ENCODE results near the gene ADAM12.

ADAM12 gene

DNA sequence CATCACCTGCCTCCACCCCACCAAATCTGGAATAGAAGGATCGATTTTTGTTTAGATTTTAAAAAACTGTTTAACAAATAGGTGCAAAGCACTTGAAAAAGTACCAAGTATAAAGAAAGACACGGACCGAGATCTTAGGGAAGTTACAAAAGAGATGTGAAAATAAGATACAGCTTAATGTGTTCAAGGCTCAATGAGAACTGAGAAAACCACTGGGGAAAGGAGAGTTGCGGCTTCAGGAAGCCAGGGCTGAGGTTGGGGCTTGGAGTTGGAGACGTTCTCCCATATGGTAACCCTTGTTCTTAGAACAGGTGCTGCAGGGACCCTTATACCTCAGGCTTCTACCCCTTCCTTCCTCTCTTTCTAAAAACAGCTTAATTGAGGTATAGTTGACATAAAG, 351.8 kb downstream of the ADAM12 start:
- DNase-seq (ENCODE audit: extremely low read depth in 1 of 2, low read depth in 1 of 2), result no peak

DNA sequence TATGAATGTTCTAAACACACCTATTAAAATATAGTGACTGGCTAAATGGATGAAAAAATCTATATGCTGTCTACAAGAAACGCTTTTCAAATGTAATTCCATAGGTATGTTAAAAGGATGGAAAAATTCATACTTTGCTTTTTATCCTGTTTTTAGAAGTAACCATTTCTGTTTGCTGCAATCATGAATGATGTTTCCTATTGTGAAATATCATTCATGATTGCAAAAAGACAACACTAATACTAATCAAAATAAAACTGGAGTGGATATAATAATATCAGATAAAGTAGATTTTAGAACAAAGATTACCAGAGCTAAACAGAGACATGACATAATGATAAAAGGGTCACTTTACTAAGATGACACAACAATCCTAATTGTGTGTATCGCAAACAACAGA, 353.7 kb downstream of the ADAM12 start:
- no peak for DNase-seq (ENCODE audit: extremely low read depth in 1 of 2, low read depth in 1 of 2)

DNA sequence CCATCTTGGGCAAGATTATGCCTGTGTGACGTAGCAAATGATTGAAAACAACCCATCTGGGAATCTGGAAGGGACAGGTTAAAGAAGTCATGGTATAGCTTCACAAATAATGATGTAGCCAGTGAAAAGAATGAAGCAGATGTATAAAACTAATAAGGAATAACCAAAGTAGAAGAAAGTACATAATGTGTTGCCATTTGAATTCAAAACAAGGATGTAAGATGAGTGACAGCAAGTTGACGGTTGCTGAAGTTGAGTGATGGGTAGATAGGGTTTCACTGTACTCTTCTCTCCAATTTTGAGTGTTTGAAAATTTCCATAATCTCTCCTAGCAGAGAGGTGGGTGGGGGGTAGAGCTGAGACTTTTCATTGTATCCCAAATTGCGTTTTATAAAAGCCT, 358.3 kb downstream of the ADAM12 start:
- no peak for DNase-seq (ENCODE audit: extremely low read depth in 1 of 2, low read depth in 1 of 2)

DNA sequence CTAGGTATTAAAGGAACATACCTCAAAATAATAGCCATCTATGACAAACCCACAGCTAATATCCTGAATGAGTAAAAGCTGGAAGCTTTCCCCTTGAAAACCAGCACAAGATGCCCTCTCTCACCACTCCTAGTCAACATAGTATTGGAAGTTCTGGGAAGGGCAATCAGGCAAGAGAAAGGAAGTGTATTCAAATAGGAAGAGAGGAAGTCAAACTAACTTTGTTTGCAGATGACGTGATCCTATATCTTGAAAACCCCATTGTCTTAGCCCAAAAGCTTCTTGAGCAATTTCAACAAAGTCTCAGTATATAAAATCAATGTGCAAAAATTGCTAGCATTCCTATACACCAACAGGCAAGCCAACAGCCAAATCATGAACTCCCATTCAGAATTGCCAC, 360.6 kb downstream of the ADAM12 start:
- no peak for DNase-seq (ENCODE audit: extremely low read depth in 1 of 2, low read depth in 1 of 2)

DNA sequence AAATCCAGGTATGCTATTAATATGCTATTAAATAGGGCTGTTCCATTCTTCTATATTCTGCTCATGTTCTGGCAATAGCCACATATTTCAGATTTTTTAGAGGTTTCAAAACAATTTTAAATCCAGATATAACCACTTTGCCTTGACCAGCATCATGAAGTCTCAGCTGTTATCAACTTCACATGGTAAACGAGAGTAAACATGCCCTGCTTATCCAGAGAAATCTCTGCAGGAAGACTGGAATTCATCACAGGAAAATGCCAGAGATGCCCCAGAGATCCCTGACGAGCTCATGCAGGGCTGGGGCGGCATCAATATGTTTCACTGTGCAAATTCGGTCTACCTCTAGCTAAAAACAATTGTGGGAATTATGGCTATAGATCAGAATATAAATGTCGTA, 365.4 kb downstream of the ADAM12 start:
- no peak for DNase-seq (ENCODE audit: extremely low read depth in 1 of 2, low read depth in 1 of 2)

DNA sequence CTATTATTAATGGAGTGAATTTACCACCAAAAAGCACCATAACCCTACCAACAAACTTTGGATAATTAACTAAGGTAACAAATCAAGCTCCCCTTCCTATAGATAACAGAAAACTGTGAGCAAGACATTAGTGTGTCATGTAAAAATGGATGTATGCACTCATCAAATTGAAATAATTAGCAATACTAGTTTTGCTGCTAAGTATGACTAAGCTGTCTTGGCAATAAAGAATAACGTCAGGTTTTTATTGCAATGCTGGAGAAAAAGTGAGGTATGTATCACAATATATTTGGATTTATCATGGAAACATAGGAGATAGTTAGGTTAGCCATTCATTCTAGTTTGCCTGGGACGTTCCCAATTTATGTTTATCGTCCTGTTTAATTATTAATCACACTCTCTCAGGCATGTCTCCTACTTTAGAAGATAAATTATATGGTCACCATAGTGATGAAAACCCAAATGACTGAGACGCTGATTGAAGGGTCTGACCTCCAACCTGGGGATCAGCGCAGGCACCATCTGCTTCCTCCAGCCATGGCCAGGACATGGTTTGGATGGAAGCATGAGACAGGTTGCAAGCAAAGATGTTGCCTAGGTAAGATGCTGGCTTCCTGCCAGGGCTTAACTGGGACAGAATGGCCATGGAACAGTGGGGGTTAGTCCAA, 366.3 kb downstream of the ADAM12 start:
- DNase-seq (ENCODE audit: extremely low read depth in 1 of 2, low read depth in 1 of 2), result no peak

DNA sequence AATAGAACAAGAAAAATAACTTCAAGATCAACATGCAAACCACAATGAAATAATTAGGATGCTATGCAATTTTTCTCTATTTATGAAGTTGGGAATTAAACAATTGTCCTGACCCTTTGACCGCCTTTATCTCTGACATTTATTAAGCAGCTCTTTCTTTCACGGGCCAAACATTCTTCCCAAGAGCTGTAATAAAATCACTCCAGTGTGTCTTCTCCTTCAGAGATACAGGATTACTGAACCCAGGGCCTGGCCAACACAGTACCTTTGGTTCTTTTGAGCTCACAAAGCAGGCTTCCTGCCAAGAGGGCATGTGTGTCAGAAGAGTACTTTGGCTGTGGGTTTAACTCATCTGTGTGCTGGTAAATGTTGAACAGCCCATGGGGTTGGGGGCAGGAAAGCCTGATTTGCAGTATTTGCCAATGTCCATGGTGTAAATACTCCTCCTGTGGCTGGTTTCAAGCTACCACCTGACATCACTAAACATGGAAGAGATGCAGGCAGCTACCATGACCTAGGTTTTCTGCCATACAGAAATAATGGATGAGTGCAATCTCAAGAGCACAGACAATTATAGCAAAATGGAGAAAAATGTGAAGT, 370.2 kb downstream of the ADAM12 start:
- DNase-seq (ENCODE audit: extremely low read depth in 1 of 2, low read depth in 1 of 2), result no peak

DNA sequence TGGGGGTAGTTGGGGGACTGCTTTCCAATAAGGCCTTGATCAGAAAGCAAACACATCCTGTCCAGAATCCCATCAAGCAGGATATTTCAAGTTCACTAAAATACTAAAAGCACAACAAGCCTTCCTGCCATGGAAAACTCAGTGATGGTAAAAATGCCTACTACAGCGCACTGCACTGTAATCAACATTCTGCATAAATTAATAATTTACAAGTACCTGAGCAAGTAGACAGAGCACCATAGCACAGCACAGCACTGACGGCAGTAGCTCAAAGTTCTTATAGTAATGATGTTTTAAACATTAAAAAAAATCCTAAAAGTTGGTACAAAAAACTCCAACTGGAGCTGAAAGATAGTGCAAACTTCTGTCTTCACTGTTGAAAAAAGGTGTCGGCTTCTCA, 371.4 kb downstream of the ADAM12 start:
- DNase-seq (ENCODE audit: extremely low read depth in 1 of 2, low read depth in 1 of 2), result no peak

DNA sequence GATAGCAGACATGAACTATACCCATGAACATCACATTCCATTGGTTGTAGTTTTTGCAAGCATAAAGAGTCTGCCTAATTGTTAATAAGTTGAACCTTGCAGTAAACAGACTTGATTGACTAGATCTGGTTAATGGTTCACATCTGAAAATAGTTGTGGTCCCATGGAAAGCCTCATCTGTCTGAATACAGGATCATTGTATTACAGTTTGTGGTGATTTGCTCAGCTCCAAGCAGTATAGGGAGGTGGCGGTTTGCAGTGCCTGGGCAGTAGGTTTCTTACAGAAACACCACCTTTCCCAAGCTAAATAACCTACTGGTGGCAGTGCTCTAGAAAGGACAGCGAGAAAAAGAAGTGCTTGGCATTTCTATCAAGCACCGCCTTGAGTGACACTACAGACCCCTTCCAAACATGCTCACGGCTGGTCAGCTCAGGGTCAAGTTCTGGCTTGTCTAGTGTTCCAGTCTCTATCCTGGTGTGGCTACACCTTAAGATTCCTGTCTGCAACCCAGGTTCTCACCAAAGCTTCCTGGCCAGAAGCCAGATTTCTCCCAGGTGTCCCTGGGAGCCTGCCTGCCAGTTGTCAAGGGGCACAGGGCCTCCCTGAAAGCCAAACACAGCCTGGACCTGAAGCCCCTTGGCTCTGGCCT, 372.0 kb downstream of the ADAM12 start:
- no peak for DNase-seq (ENCODE audit: extremely low read depth in 1 of 2, low read depth in 1 of 2)

DNA sequence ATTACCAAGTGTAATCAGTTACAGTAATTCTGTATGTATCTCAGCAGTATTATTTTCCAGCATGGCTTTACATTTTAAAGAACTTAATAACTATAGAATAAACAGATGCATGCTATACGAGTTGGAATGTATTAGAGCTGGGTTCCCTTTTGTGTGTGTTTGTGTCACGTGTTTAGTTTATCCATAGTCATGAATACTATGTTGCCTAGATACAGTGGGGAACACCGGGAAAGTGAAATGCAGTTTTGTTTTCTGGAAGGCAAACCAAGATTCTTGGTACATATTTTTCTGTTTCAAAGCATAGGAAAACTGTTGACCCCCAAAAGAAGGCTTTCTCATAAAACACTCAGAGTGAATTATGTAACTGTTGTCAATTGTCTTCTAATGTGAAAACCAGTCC, 372.9 kb downstream of the ADAM12 start:
- DNase-seq (ENCODE audit: extremely low read depth in 1 of 2, low read depth in 1 of 2), result no peak

DNA sequence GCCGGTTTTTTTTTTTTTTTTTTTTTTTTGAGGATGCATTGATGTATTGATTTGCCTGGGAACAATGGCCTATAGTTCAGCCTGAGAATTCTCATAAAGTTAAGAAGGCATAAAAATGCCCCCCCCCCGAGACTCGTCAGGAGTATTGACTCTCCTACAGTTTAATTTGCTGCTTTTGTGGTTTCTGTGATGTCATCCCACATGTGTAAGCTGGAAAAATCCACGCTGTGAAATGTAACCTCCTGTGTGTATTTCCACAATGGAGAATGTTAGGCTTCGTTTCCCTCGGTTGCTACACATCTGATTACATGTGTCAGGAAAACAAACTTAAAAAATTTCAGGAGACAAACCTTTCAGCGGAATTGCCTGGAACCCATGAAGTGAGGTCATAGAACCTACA, 374.0 kb downstream of the ADAM12 start:
- no peak for DNase-seq (ENCODE audit: extremely low read depth in 1 of 2, low read depth in 1 of 2)

DNA sequence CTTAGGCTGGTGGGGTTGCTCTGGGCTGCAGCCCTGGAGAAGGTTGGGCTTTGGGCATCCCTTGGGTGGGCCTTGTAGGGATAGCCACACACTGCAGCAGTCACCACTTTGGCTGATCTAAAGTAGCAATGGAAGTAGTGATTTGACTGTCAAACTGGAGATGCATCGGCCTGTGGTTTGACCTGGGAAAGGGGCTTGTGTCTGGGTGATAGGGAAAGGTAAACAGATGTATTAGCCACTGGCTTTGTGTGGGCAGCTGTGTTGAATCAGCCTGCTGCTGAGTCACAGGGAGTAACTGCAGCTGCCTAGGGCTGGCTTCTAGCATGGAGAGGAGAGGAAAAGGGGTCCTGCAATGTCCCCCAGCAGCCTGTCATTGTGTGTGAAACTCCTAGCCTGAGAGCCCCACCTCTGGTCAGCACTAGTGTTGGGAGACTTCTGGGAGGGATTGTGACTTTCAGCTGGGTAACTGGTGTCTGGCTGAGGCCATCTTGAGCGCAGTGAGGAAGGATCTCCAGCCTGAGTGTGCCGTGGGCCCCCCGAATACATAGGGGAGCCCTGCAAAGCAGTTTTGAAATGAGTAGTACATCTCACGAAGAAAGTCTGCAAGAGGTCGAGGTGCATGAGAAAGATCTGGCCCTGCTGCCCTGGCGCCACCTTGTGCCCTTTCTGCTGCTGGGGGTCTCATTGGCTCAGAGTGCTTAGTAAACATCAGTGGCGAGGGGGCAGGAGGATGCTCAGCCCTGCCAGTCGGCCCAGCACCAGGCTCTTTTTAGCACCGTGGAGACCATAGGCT, 374.6 kb downstream of the ADAM12 start:
- DNase-seq (ENCODE audit: extremely low read depth in 1 of 2, low read depth in 1 of 2), result no peak

DNA sequence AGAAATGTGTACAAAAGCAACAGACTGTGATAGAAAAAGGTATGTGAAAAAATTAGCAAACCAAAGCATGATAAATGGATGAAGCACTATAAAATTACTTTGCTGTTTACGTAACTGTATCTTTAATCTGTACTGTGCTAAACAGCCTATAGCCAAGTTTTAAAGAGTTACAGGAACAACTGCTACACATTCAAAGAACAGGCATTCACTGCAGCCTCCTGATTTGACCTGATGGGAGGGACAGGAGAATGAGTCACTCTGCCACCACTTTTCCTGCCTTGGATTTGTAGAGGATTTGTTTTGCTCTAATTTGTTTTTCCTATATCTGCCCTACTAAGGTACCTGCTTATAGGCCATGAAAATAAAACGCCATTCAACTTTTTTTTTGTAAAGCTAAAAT, 375.8 kb downstream of the ADAM12 start:
- no peak for DNase-seq (ENCODE audit: extremely low read depth in 1 of 2, low read depth in 1 of 2)

DNA sequence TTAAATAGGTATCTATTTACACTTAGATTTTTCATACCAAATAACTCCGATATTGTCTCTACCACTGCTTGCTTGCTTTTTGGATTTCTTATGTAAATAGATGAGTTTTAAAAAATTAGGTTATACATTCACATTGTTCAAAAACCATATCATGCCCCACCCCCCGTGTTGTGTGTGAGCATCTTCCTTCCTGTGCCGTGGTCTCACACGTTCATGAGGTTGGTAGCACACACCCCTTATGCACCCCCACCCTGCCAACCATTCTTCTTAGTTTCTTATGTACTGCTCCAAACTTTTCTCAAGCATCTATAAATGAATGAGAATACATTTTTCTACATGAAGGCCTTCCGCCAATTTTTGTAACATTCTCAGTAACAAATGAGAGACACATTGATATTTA, 376.3 kb downstream of the ADAM12 start:
- DNase-seq (ENCODE audit: extremely low read depth in 1 of 2, low read depth in 1 of 2), result no peak

DNA sequence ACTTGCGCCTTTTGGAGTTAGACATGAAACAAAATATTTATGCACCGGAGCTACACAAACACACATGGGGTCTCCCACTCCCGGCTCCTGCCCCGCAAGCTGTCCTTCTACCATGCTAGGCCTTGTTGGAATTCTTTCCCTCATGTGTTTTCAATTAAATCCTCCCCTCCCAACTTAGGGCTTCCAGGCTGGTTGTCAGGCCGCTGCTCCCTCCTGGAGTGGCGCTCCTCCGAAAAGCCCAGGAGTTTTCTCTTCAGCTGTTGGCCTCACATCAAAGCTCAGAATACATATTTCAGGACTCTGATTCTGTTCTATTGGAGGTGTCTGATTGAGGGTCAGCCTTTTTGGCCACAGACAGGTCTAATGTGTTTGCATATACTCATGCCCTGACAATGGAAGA, 378.6 kb downstream of the ADAM12 start:
- DNase-seq (ENCODE audit: extremely low read depth in 1 of 2, low read depth in 1 of 2), result no peak

DNA sequence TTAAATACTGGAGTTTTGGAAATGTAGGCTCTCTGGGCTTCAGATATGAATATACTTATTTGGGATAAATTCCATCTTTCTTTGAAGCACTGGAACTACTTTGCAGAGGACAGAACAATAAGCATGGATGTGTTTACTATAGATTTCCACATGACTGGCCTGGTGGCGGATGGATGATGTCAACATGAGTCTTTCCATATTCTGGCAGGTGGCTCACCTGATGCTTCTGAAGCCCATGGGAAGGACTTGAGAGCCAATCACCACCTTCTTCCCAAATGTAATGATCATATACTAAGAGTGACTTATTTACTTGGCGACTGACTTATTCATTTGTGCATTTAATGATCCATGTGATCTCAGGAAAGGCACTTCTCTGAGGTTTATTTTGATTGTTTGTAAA, 381.4 kb downstream of the ADAM12 start:
- DNase-seq (ENCODE audit: extremely low read depth in 1 of 2, low read depth in 1 of 2), result no peak

DNA sequence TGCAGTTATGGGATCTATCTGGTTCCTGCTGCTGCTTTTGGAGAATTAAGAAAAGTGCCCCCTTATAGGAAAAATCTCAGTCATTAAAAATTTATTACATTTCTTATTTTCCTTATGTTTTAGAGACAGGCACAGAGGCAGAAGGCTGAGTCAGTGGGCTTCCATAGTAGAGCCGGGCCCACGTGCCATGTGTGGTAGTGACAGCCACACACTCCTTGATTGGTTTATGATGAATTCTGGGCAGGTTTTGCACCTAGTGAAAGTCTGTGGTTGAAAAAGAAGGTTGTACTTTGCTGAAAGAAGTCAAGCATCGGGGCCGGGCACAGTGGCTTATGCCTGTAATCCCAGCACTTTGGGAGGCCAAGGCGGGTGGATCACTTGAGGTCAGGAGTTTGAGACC, 382.0 kb downstream of the ADAM12 start:
- DNase-seq (ENCODE audit: extremely low read depth in 1 of 2, low read depth in 1 of 2), result no peak

DNA sequence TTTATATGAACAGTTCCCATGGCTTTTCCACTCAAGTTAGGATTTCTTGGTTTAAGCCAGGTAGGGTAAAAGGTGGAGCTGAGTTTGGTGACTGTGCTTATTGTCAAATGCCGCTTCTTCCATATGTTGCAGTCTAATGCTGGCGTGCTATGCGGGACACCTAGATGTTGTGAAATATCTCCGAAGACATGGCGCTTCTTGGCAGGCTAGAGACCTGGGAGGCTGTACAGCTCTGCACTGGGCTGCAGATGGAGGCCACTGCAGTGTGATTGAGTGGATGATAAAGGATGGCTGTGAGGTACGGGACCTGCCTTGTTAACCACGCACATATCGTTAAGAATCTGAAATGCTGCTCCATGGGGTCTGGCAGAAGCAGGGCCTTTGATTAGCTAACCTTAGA, 383.5 kb downstream of the ADAM12 start:
- no peak for DNase-seq (ENCODE audit: extremely low read depth in 1 of 2, low read depth in 1 of 2)

DNA sequence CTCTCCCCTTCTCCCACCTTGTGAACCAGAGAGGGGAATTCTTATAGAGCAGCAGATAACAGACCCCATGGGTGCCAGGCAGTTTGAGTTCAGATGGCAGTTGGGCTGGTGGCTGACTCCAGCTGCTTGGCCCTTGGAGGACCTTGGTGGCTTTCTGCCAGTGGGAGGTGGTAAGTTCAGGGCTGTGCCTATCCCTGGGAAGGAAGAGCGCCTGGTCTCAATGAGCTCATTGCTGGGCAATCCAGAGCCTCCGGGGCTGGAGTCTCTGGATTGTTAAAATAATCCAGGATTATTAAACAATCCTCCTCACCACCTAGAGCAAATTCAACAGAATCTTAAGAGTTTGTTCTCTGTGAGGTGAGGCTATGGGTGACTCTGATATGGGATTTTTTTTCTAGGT, 386.7 kb downstream of the ADAM12 start:
- no peak for DNase-seq (ENCODE audit: extremely low read depth in 1 of 2, low read depth in 1 of 2)

DNA sequence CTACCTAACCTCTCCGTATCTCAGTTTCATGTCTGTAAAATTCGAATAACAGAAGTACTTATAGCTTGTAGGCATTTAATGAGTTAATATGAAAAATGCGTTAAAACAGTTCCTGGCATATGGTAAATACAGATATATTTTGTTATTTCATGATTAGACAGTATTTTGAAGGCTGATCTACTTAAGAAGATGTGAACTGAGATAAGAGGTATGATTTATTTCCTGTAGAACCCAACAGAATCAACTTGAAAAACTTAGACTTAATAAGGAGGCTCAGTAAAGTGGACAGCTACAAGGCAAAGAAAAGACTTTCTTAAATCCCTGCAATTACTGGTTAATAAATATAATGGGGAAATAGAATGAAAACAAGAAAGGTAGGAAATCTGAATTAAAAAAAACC, 388.6 kb downstream of the ADAM12 start:
- no peak for DNase-seq (ENCODE audit: extremely low read depth in 1 of 2, low read depth in 1 of 2)

DNA sequence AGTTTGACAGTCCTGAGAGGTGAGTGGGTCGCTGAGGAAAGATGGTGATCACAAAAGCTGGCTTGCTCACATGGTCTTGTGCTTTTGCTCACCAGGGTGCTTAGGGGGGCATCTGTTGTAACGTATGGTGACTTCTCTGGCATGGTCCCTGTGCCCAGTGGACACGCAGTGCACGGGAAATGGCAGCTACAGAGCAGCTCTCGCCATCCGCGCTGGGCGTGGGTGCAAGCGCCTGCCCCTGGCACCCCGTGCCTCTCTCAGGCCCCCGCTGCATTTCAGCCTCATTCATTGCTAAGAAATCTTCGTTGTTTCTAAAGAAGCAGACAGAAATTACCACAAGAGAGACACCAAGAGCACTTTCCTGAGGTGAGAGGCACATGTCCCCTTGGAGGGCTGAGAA, 390.7 kb downstream of the ADAM12 start:
- DNase-seq (ENCODE audit: extremely low read depth in 1 of 2, low read depth in 1 of 2), result no peak
